ENCODE data around the gene ZNF107.
"Not testable (repeated sequence)": the region's sequence is repeated elsewhere in the genome, so short reads cannot be mapped to it uniquely, and the experiment has no call there.

The ZNF107 gene

GRCh38 chr7:64736575-64736974 lies 70.6 kb downstream of the ZNF107 start:
- DNase-seq, result no peak

- DNase-seq, result not testable (repeated sequence)
Observed at GRCh38 chr7:64738403-64738802, 72.5 kb downstream of the ZNF107 start.

DNA sequence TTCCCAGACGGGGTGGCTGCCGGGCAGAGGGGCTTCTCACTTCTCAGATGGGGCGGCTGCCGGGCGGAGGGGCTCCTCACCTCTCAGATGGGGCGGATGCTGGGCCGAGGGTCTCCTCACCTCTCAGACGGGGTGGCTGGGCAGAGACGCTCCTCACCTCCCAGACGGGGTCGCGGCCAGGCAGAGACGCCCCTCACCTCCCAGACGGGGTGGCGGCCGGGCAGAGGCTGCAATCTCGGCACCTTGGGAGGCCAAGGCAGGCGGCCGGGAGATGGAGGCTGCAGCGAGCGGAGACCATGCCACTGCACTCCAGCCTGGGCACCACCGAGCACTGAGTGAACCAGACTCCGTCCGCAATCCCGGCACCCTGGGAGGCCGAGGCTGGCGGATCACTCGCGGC lies 73.0 kb downstream of the ZNF107 start:
- not testable (repeated sequence) for DNase-seq

DNA sequence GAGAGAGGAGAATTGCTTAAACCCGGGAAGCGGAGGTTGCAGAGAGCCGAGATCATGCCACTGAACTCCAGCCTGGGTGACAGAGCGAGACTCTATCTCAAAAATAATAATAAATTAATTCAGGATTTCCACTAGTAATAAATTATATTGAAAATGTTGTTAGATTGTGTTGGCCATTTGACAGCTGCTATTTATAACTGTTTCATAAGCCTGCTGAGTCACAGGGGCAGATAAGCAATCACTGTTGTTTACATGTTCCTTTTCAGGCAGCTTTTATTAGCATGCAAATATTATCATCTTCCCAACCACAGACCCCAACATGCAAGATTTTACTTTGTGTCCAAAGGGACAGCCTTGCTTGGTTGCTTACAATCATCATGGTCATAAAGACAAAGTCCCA lies 78.7 kb downstream of the ZNF107 start:
- no peak for DNase-seq

DNA sequence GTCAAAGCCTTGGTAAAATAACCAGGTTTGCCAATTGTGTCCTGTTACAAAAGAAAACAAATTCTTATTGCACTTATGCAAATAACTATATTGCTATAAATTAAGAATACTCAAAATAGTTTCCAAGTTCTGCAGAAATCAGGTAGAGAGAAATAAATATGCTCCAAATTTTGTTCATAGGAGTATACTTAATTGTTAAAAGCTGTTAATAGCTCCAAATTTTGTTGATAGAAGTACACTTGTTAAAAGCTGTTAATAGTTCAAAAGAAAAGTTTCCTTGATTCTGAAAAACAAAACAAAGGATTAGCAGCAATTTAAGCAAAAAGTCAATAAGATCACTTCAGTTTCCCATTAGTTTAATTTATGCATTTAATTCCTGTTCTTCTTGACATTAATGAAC lies 81.9 kb downstream of the ZNF107 start:
- no peak for DNase-seq

DNA sequence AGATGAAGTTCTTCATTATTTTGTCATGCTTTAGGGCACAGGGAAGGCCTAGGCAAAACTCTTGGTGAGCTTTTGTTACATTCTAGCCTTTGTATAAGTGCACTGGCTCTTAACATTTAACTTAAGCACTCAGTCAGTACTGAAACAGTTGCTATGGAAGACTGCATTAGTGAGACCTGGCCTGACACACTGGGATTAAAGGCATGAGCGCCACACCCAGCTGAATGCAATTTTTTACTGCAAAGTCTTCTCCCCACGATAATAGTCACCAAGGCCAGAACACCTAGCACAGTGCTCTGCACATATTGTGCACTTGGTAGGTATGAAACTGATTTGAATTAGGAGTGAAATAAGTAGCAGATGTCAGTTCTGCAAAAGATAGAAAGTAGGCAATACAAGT lies 87.1 kb downstream of the ZNF107 start:
- DNase-seq, result no peak

DNA sequence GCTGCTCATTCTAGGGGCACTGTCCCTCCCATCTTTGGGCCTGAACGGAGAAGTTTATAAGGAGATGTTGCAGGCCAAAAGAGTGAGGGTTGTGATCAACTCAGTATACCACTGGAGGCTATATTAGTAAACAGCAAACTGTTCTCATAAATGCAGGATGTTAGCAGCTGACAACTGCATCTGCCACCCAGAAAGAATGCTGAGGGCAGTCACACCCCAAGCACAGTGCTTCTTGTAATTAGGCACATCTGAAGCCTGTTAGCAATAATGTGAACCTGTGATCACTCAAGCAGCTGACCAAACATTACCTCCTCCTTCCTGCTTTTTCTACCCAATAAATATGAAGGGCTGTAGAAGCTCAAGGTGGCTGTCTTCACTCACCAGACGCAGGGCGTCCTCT lies 89.9 kb downstream of the ZNF107 start:
- no peak for DNase-seq

DNA sequence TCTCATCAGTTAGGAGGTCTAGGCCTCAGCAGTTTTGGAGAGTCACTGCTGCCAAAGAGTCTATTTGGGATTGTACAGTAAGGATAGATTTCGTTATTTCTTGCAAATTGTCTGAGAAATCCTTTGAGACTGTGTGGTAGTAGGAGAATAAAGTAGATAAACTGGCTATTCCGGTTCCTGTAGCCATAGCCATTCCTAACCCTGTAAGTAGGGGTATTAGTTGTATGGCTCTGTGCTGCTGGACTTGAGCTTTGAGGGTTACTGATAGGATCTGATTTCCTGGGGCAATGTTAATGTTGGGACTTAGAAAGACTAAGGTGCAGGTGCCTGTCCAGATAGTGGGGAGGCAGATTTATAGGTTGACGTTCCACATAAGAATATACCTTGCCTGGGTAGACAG lies 92.2 kb downstream of the ZNF107 start:
- no peak for DNase-seq
